GM19351 (cell line): ENCODE data around the gene CDKN1A.
A peak's percentile ranks its signal among the peaks of the same experiment; 100 is the strongest.

Experiments
- ATAC-seq: cut with Tn5 transposase; IDR thresholded peaks from one replicate; pipeline ENCODE4 v1.9.1; 2021; ENCODE audit warnings: mild to moderate bottlenecking, moderate library complexity; ENCODE audit not compliant: unreplicated experiment

The CDKN1A gene

GRCh38 chr6:36677059-36677749 lies 1.3 kb upstream of the CDKN1A start:
- no peak for ATAC-seq

GRCh38 chr6:36677753-36678487 lies 594 bp upstream of the CDKN1A start:
- no peak for ATAC-seq

GRCh38 chr6:36679043-36679833 lies 724 bp downstream of the CDKN1A start:
- no peak for ATAC-seq

- ATAC-seq = no peak
Observed at GRCh38 chr6:36682328-36683144, 4.0 kb downstream of the CDKN1A start.

GRCh38 chr6:36683145-36683655 lies 4.7 kb downstream of the CDKN1A start:
- no peak for ATAC-seq

- no peak for ATAC-seq
Observed at GRCh38 chr6:36683656-36684446, 5.3 kb downstream of the CDKN1A start.

GRCh38 chr6:36684447-36684812 lies 5.9 kb downstream of the CDKN1A start:
- no peak for ATAC-seq

- no peak for ATAC-seq
Observed at GRCh38 chr6:36685166-36685924, 6.8 kb downstream of the CDKN1A start.

GRCh38 chr6:36685926-36686667 lies 7.6 kb downstream of the CDKN1A start:
- no peak for ATAC-seq

- no peak for ATAC-seq
Observed at GRCh38 chr6:36686668-36687513, 8.4 kb downstream of the CDKN1A start.

GRCh38 chr6:36688063-36688738 lies 9.7 kb downstream of the CDKN1A start:
- ATAC-seq = no peak

GRCh38 chr6:36688739-36689075 lies 10.2 kb downstream of the CDKN1A start:
- ATAC-seq = no peak

- no peak for ATAC-seq
Observed at GRCh38 chr6:36691011-36691410, 12.5 kb downstream of the CDKN1A start.

- no peak for ATAC-seq
Observed at GRCh38 chr6:36691612-36692011, 13.1 kb downstream of the CDKN1A start.

GRCh38 chr6:36692220-36692619 lies 13.7 kb downstream of the CDKN1A start:
- ATAC-seq = peak; percentile 79

- ATAC-seq = no peak
Observed at GRCh38 chr6:36692861-36693702, 14.6 kb downstream of the CDKN1A start.
